ENCODE results near the gene WDFY4. TPM values are rescaled to one million over a fixed set of nuclear protein-coding genes. Genes with fewer than 3 reads are reported as not detected.

The WDFY4 gene
- total RNA-seq, 1 experiment from 2014 or later = not detected

DNA sequence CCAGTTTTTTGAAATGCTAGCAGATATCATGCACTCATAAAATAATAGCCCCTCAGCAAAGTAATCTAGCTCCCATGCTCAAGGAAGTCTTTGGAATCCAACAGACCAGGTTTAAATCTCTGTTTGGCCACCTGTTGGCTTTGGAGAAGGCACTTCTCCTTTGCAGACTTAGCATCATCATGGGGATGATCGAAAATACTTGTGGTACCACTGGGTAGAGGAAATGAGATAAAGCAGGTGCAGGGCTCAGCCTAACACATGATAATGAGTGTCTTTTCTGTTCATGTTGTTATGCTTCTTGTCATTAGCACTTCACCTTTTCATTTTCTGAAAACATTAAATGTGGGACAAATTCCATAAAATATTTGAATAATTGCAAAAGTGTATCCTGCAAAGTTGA is 187.6 kb downstream of the WDFY4 start:
- no peak overlapping the region for H3K4me2 ChIP-seq (ENCODE audit: insufficient read depth, insufficient read length, low read length)
- DNase-seq = no peak
- no peak overlapping the region for H3K23ac ChIP-seq (ENCODE audit: insufficient read length, low read depth, low read length)
- H2BK12ac ChIP-seq (ENCODE audit: insufficient read length, low read depth, low read length) = no peak overlapping the region
- WGBS (ENCODE audit: extremely low coverage, insufficient read length, low lambda C conversion rate) = no CpG with 5 or more reads among the region's 1 CpG
- H3K36me3 Mint-ChIP-seq (ENCODE audit: insufficient read depth in 1 of 3, low read depth in 3 of 3) = no peaks in the 10 kb centered on the region; a peak in 1 of 7 replicates
- H3K14ac ChIP-seq (ENCODE audit: insufficient read depth, low read length) = no peak overlapping the region
- H3T11ph ChIP-seq (ENCODE audit: low read length) = no peak overlapping the region
- no peak overlapping the region for H3K9ac ChIP-seq (ENCODE audit: extremely low read depth, insufficient read length, low read length)
- no peak overlapping the region for H3K27ac ChIP-seq (ENCODE audit: insufficient read length, low read depth, low read length)
- H2BK5ac ChIP-seq (ENCODE audit: insufficient read length, low read length) = no peak overlapping the region
- H3K79me1 ChIP-seq (ENCODE audit: insufficient read depth, low read depth, low read length, poor library complexity, severe bottlenecking) = no peaks in the 10 kb centered on the region
- no peak overlapping the region for H2BK120ac ChIP-seq (ENCODE audit: low read depth, low read length, poor library complexity, severe bottlenecking)
- H3K9me3 ChIP-seq (ENCODE audit: control insufficient read depth, low read depth, low read length) = no peaks in the 10 kb centered on the region
- no peak overlapping the region for H3K56ac ChIP-seq (ENCODE audit: insufficient read length, low read depth, low read length)
- no peak overlapping the region for H3K18ac ChIP-seq (ENCODE audit: insufficient read length, low read depth, low read length)
- no peaks in the 10 kb centered on the region for H3K4me1 ChIP-seq (ENCODE audit: insufficient read depth, low read length)
- no peak overlapping the region for H2AFZ ChIP-seq (ENCODE audit: low read length)
- H3K23me2 ChIP-seq (ENCODE audit: insufficient read length, low read depth, low read length, poor library complexity, severe bottlenecking) = no peaks in the 10 kb centered on the region
- no peak overlapping the region for H3K27ac Mint-ChIP-seq
- H3K79me2 ChIP-seq (ENCODE audit: insufficient read depth, low read length) = no peaks in the 10 kb centered on the region
- H3K27me3 Mint-ChIP-seq (ENCODE audit: low read depth) = peaks cover 4% of the 10 kb centered on the region
- no peak overlapping the region for H4K8ac ChIP-seq (replicated peaks; ENCODE audit: insufficient read length, low read depth, low read length)
- H3K27me3 ChIP-seq (ENCODE audit: insufficient read depth, low read length) = no peaks in the 10 kb centered on the region
- H4K5ac ChIP-seq (ENCODE audit: insufficient read length, low read depth, low read length) = no peak overlapping the region
- H3K4me3 Mint-ChIP-seq = no peak overlapping the region
- no peaks in the 10 kb centered on the region for H3K4me1 Mint-ChIP-seq
- no peak overlapping the region for H3K4ac ChIP-seq (ENCODE audit: low read depth, low read length)
- TF ChIP-seq, protein P1, sequence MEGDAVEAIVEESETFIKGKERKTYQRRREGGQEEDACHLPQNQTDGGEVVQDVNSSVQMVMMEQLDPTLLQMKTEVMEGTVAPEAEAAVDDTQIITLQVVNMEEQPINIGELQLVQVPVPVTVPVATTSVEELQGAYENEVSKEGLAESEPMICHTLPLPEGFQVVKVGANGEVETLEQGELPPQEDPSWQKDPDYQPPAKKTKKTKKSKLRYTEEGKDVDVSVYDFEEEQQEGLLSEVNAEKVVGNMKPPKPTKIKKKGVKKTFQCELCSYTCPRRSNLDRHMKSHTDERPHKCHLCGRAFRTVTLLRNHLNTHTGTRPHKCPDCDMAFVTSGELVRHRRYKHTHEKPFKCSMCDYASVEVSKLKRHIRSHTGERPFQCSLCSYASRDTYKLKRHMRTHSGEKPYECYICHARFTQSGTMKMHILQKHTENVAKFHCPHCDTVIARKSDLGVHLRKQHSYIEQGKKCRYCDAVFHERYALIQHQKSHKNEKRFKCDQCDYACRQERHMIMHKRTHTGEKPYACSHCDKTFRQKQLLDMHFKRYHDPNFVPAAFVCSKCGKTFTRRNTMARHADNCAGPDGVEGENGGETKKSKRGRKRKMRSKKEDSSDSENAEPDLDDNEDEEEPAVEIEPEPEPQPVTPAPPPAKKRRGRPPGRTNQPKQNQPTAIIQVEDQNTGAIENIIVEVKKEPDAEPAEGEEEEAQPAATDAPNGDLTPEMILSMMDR (conservative IDR thresholded peaks at IDR 0.05) = no peak
- no peak overlapping the region for H2AK5ac ChIP-seq (ENCODE audit: insufficient read length, low read length)
- H3K9me3 Mint-ChIP-seq = no peaks in the 10 kb centered on the region
- H2BK20ac ChIP-seq (ENCODE audit: low read depth, low read length, poor library complexity, severe bottlenecking) = no peak overlapping the region
- H2BK15ac ChIP-seq (ENCODE audit: low read depth, low read length) = no peak overlapping the region
- H4K20me1 ChIP-seq (ENCODE audit: control insufficient read depth, insufficient read depth, insufficient read length) = no peaks in the 10 kb centered on the region
- no peak overlapping the region for H4K91ac ChIP-seq (ENCODE audit: insufficient read length, low read depth, low read length)

Measured in H9 (cell line).